ENCODE measurements around the gene TAF9. TPM values are rescaled to one million over a fixed set of nuclear protein-coding genes. Genes with fewer than 3 reads are reported as not detected.
A peak's percentile ranks its signal among the peaks of the same experiment; 100 is the strongest.

The TAF9 gene
- polyA plus RNA-seq, 3 donors = 50.2 to 156 (median 143) TPM

DNA sequence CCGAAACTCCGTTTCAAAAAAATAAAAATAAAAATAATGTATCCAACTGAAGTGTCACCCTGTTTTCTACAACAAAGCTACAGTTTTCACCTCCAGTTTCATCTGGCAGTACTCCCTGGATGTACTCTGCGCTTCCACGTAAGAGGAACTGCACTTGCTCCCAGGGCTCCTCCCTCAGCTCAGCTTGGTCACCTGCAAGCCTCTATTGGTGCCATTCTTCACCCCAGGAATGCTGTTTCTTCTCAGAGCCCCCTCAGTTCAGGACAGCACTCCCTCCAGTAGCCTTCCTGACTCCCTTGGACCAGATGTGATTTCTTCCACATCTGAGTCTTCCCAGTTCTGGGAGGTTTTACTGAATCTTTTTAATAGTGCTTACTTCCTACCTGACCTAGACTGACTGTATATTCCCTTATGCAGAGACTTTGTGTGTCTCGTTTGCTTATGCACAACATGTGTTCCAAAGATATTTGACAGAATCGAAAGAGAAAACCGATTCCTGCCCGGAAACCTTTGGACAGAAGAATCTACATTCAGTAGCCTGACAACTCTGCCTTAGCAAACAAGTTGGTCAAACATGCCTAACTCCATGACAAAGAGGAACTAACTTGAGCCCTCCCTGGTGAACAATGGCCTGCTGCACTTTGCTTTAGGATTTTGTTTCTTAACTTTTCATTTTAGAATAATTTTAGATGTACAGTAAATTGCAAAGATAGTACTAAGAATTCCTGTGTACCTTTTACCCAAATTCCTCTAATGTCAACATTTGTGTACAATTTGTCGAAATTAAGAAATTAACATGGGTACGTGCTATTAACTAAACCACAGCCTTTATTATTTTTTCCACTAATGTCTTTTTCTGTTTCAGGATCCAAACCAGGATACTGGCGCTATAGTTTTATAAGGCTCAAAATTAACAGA is 37.5 kb downstream of the TAF9 start:
- peak overlapping the region; percentile 53 to 81 for H3K27ac ChIP-seq (ENCODE audit: low read depth in 1 of 2, low read length in 2 of 2)
- H3K4me1 Mint-ChIP-seq = peaks cover 28% of the 10 kb centered on the region
- H2AFZ ChIP-seq (ENCODE audit: insufficient read depth, low read depth, low read length, poor library complexity, severe bottlenecking) = peak overlapping the region; percentile 84
- H3K27me3 ChIP-seq (ENCODE audit: control insufficient read depth in 2 of 2, insufficient read depth in 2 of 2, low read length in 2 of 2) = no peaks in the 10 kb centered on the region
- no peaks in the 10 kb centered on the region for H3K79me2 ChIP-seq (ENCODE audit: insufficient read depth, low read length)
- peak overlapping the region; percentile 88 to 97 for H3K4me3 Mint-ChIP-seq
- no peaks in the 10 kb centered on the region for H3K9me3 Mint-ChIP-seq
- no peaks in the 10 kb centered on the region for H4K20me1 ChIP-seq (ENCODE audit: insufficient read depth, low read length)
- intact Hi-C loops (cut with micrococcal nuclease) = loop anchor here (10.0 kb wide), 2 partner anchors 97 to 237 kb away; partner anchors contain the start of genes CDK7 (in 1 of the 2) and SLC30A5 (in 1 of the 2)
- peak overlapping the region; percentile 75 for H3K4me2 ChIP-seq (replicated peaks; ENCODE audit: extremely low read depth, low read length, poor library complexity, severe bottlenecking)
- peak overlapping the region; percentile 61 for H3K9ac ChIP-seq (ENCODE audit: insufficient read depth, low read length, poor library complexity, severe bottlenecking)
- no peaks in the 10 kb centered on the region for H3K36me3 Mint-ChIP-seq
- WGBS (ENCODE audit: insufficient coverage) = 34% methylated on average over 6 of the region's 11 CpGs
- H3K36me3 ChIP-seq (replicated peaks in 1 of 2; ENCODE audit: control insufficient read depth in 1 of 2, insufficient read depth in 2 of 2, low read length in 2 of 2) = no peaks in the 10 kb centered on the region
- peak in 2 of 3 donors; percentile 23 to 35 for DNase-seq
- peak overlapping the region in 6 of 7 donors; percentile 11 to 94 (median 42) for H3K27ac Mint-ChIP-seq
- TF ChIP-seq, protein P1, sequence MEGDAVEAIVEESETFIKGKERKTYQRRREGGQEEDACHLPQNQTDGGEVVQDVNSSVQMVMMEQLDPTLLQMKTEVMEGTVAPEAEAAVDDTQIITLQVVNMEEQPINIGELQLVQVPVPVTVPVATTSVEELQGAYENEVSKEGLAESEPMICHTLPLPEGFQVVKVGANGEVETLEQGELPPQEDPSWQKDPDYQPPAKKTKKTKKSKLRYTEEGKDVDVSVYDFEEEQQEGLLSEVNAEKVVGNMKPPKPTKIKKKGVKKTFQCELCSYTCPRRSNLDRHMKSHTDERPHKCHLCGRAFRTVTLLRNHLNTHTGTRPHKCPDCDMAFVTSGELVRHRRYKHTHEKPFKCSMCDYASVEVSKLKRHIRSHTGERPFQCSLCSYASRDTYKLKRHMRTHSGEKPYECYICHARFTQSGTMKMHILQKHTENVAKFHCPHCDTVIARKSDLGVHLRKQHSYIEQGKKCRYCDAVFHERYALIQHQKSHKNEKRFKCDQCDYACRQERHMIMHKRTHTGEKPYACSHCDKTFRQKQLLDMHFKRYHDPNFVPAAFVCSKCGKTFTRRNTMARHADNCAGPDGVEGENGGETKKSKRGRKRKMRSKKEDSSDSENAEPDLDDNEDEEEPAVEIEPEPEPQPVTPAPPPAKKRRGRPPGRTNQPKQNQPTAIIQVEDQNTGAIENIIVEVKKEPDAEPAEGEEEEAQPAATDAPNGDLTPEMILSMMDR (IDR thresholded peaks at IDR 0.05) = no peak
- peaks cover 0 to 2% (median 1%) of the 10 kb centered on the region in 3 donors for H3K27me3 Mint-ChIP-seq (ENCODE audit: low read depth in 3 of 3)
- no peaks in the 10 kb centered on the region for H3K9me3 ChIP-seq (replicated peaks in 1 of 2; ENCODE audit: control insufficient read depth in 1 of 2, insufficient read depth in 1 of 2, low read length in 2 of 2)
- H3K4me1 ChIP-seq (ENCODE audit: control insufficient read depth in 1 of 2, insufficient read depth in 2 of 2, low read length in 2 of 2) = peaks cover 20 to 27% of the 10 kb centered on the region in 2 donors
- peak overlapping the region; percentile 53 to 87 (median 84) for H3K4me3 ChIP-seq (replicated peaks in 1 of 3; ENCODE audit: low read depth in 2 of 3, low read length in 3 of 3)

DNA sequence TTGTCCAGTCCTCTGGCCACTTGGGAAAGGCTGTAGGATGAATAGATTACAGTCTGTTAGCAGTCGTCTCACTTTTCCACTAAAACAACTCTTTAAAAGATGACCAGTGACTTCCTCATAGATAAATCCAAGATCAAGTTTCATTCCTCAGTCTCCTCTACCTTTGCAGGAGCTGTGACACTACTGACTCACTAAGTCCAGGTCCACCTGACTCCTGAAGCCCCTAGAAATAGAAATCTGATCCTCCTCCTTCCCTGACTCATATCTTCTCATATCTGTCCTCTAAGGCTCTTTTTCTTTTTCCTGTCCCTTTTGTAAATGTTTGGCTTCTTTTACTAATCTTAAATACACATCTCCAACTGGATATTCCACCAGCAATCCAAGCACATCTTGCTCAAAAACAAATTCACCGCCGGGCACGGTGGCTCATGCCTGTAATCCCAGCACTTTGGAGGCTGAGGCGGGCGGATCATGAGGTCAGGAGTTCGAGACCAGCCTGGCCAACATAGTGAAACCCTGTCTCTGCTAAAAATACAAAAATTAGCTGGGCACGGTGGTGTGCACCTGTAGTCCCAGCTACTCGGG is 39.3 kb downstream of the TAF9 start:
- intact Hi-C loops (cut with micrococcal nuclease) = loop anchor here (10.0 kb wide), 2 partner anchors 95 to 235 kb away; partner anchors contain the start of genes CDK7 (in 1 of the 2) and SLC30A5 (in 1 of the 2)
- no peak overlapping the region for H3K4me3 Mint-ChIP-seq

More for the DNA sequence above, 39.3 kb downstream of the TAF9 start:
- peaks cover 0 to 1% (median 0%) of the 10 kb centered on the region in 3 donors for H3K27me3 Mint-ChIP-seq (ENCODE audit: low read depth in 3 of 3)
- Histone ChIP-seq H3K9me3 (replicated peaks in 1 of 2; ENCODE audit: control insufficient read depth in 1 of 2, insufficient read depth in 1 of 2, low read length in 2 of 2) (no peaks in the 10 kb centered on the region), H3K27me3 (ENCODE audit: control insufficient read depth in 2 of 2, insufficient read depth in 2 of 2, low read length in 2 of 2) (no peaks in the 10 kb centered on the region), H2AFZ (ENCODE audit: insufficient read depth, low read depth, low read length, poor library complexity, severe bottlenecking) (no peak overlapping the region), H4K20me1 (ENCODE audit: insufficient read depth, low read length) (no peaks in the 10 kb centered on the region), H3K27ac (ENCODE audit: low read depth in 1 of 2, low read length in 2 of 2) (no peak overlapping the region), H3K9ac (ENCODE audit: insufficient read depth, low read length, poor library complexity, severe bottlenecking) (no peak overlapping the region), H3K36me3 (replicated peaks in 1 of 2; ENCODE audit: control insufficient read depth in 1 of 2, insufficient read depth in 2 of 2, low read length in 2 of 2) (no peaks in the 10 kb centered on the region), H3K4me2 (replicated peaks; ENCODE audit: extremely low read depth, low read length, poor library complexity, severe bottlenecking) (no peak overlapping the region), H3K4me3 (replicated peaks in 1 of 3; ENCODE audit: low read depth in 2 of 3, low read length in 3 of 3) (no peak overlapping the region), H3K79me2 (ENCODE audit: insufficient read depth, low read length) (no peaks in the 10 kb centered on the region), H3K4me1 (ENCODE audit: control insufficient read depth in 1 of 2, insufficient read depth in 2 of 2, low read length in 2 of 2) (peaks cover 16 to 27% of the 10 kb centered on the region in 2 donors)
- DNase-seq = no peak
- H3K4me1 Mint-ChIP-seq = peaks cover 26% of the 10 kb centered on the region
- no peaks in the 10 kb centered on the region for H3K9me3 Mint-ChIP-seq
- H3K27ac Mint-ChIP-seq = peak overlapping the region in 1 of 7 donors; percentile 10
- peaks cover 0 to 2% of the 10 kb centered on the region in 2 donors for H3K36me3 Mint-ChIP-seq
- TF ChIP-seq, protein P1 (IDR thresholded peaks at IDR 0.05) = no peak
- 96% methylated on average over 8 of the region's 9 CpGs for WGBS (ENCODE audit: insufficient coverage)

Data from CD14-positive monocyte (primary cell).